HepG2 (cell line): ENCODE measurements around the gene GLDN. TPM values are rescaled to one million over a fixed set of nuclear protein-coding genes. Genes with fewer than 3 reads are reported as not detected.

ENCODE experiments used
- CEBPG ChIP-seq: IDR thresholded peaks from 2 replicates; pipeline ENCODE4 v1.6.1; 2016
- KDM1A ChIP-seq: IDR thresholded peaks from 2 replicates; pipeline ENCODE4 v1.6.1; 2016; ENCODE audit warnings: missing compliant biosample characterization
- KDM6A ChIP-seq: IDR thresholded peaks from 2 replicates; pipeline ENCODE4 v1.6.1; 2016; ENCODE audit warnings: low read depth
- NFIB ChIP-seq: sonication (generic); formaldehyde crosslinking; IDR thresholded peaks from 2 replicates; pipeline ENCODE4 v1.9.0; 2021; ENCODE audit warnings: missing genetic modification reagents, mild to moderate bottlenecking, borderline replicate concordance
- NR3C1 ChIP-seq: sonication (generic); formaldehyde crosslinking; IDR thresholded peaks from 2 replicates; pipeline ENCODE4 v1.4.0; 2020; ENCODE audit warnings: missing genetic modification reagents
- POLR2AphosphoS5 ChIP-seq: IDR thresholded peaks from 2 replicates; pipeline ENCODE4 v1.6.1; 2012; ENCODE audit warnings: low read depth, low read length
- REPIN1 ChIP-seq: sonication (generic); formaldehyde crosslinking; IDR thresholded peaks from 2 replicates; pipeline ENCODE4 v1.8.0; 2022; ENCODE audit warnings: missing genetic modification reagents, low read depth, mild to moderate bottlenecking, borderline replicate concordance
- ZBTB8A ChIP-seq: sonication (generic); formaldehyde crosslinking; IDR thresholded peaks from 2 replicates; pipeline ENCODE4 v1.4.0; 2020; ENCODE audit warnings: mild to moderate bottlenecking, low read depth, missing genetic modification reagents, borderline replicate concordance
- ZFP37 ChIP-seq: sonication (generic); formaldehyde crosslinking; IDR thresholded peaks from 2 replicates; pipeline ENCODE4 v1.4.0; 2020; ENCODE audit warnings: missing genetic modification reagents, borderline replicate concordance
- ZNF333 ChIP-seq: sonication (generic); formaldehyde crosslinking; IDR thresholded peaks from 2 replicates; pipeline ENCODE4 v1.4.0; 2020; ENCODE audit warnings: mild to moderate bottlenecking, missing genetic modification reagents, borderline replicate concordance
- ZNF34 ChIP-seq: sonication (generic); formaldehyde crosslinking; IDR thresholded peaks from 2 replicates; pipeline ENCODE4 v1.4.0; 2020; ENCODE audit warnings: mild to moderate bottlenecking, missing genetic modification reagents, borderline replicate concordance
- ZNF644 ChIP-seq: IDR thresholded peaks from 2 replicates; pipeline ENCODE4 v1.6.1; 2016; ENCODE audit warnings: low read depth
- ZNF761 ChIP-seq: sonication (generic); formaldehyde crosslinking; conservative IDR thresholded peaks from 2 replicates; pipeline ENCODE4 v1.4.0; 2020; ENCODE audit warnings: mild to moderate bottlenecking, missing genetic modification reagents
- polyA plus RNA-seq, 8 experiments: library from polyadenylated mRNA; depleted of rRNA in 3 of 8; stranded (reverse) in 7 of 8; unstranded in 1 of 8; fragments of >200 nt; fragmentation: Illumina TruSeq in 4 of 8; extraction: Trizol in 4 of 8; gene quantifications; 2 replicates each; pipeline versions ENCODE4 v1.2.1 to v1.2.3, GENCODE V29; 2011 to 2016; ENCODE audit warnings: low read depth in 4 of 8, missing spikeins in 1 of 8, mixed read lengths in 1 of 8; ENCODE audit not compliant: insufficient read depth in 1 of 8
- total RNA-seq, 5 experiments: library from RNA; depleted of rRNA; stranded (reverse); fragments of >200 nt; fragmentation: Illumina TruSeq; extraction: Trizol; gene quantifications; 2 replicates each; pipeline ENCODE4 v1.2.3, GENCODE V29; 2016; ENCODE audit warnings: low read depth in 1 of 5
- TF ChIP-seq, protein P1 (sequence below): IDR thresholded peaks from 2 replicates; pipeline ENCODE4 v1.6.1; 2016; ENCODE audit warnings: mild to moderate bottlenecking, missing biosample characterization, missing genetic modification reagents
- TF ChIP-seq, protein P2 (sequence below): IDR thresholded peaks from 2 replicates; pipeline ENCODE4 v1.6.1; 2016; ENCODE audit warnings: missing compliant biosample characterization, missing genetic modification reagents, borderline replicate concordance
- TF ChIP-seq, protein P3 (sequence below): IDR thresholded peaks from 2 replicates; pipeline ENCODE4 v1.6.1; 2016; ENCODE audit warnings: mild to moderate bottlenecking
- TF ChIP-seq, protein P4 (sequence below): sonication (generic); formaldehyde crosslinking; IDR thresholded peaks from 2 replicates; pipeline ENCODE4 v1.4.0; 2020; ENCODE audit warnings: missing genetic modification reagents, borderline replicate concordance
- TF ChIP-seq, protein P5 (sequence below): sonication (generic); formaldehyde crosslinking; IDR thresholded peaks from 2 replicates; pipeline ENCODE4 v1.5.0; 2020; ENCODE audit warnings: mild to moderate bottlenecking, missing genetic modification reagents
- TF ChIP-seq, protein P6 (sequence below): sonication (generic); formaldehyde crosslinking; IDR thresholded peaks from 2 replicates; pipeline ENCODE4 v1.4.0; 2020; ENCODE audit warnings: mild to moderate bottlenecking, missing genetic modification reagents
- TF ChIP-seq, protein P7 (sequence below): sonication (generic); formaldehyde crosslinking; IDR thresholded peaks from 2 replicates; pipeline ENCODE4 v1.4.0; 2020; ENCODE audit warnings: missing genetic modification reagents

GLDN gene
- total and polyA plus RNA-seq, 2 of the 13 experiments (the other 11 are each of a cell fraction or from before 2014, with no cell fraction given) = 0.86 to 1.0 TPM

DNA sequence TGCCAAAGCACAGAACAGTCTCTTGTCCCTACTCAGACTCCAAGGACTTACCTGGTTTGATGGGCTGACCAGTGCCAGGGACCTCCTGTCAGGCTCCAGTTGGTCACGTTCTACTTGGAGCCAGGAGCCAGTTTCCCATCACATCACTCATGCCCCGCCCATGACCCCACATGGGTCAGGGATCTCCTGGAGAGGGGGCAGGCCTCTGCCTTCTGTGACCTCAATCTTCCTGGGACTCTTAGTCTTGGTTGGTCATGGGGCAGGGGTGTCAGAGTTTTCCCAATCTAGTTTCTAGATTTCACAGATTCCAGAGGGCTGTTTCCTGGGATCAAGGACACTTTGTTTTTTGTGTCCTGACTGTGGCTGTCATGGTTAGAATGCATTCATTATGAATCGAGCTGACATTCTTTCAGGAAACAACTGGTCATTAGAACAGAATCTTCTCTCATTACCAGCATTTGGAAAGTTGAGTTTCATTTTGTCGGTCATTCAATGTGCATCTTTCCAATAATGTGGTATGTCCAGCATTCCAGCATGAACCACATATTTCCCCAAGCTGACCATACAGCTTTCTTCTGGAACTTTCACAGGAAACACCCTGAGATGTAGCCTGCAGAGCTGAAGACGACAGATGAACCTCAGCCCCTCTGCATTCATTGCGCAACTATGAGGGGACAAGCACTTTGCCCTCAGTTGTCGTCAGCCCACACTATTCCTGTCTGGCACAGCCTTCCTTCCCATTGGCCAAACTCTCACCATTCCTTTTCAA lies 22.9 kb upstream of the GLDN start (continued):
- TF ChIP-seq CEBPG (CRISPR knock-in tag) (peak; percentile 99), ZNF34 (CRISPR knock-in tag) (no peak), ZNF333 (CRISPR knock-in tag) (no peak), POLR2AphosphoS5 (no peak; the same call in 1 of the 2 replicates), ZNF644 (CRISPR knock-in tag) (peak; percentile 85; the same call in 1 of the 2 replicates), ZNF761 (CRISPR knock-in tag) (no peak), NFIB (CRISPR knock-in tag) (no peak), ZFP37 (CRISPR knock-in tag) (no peak), REPIN1 (no peak), KDM6A (CRISPR knock-in tag) (0 out of 2 replicates have a peak, but pooled peaks have one; percentile 26), ZBTB8A (CRISPR knock-in tag) (no peak), KDM1A (CRISPR knock-in tag) (0 out of 2 replicates have a peak, but pooled peaks have one; percentile 14), NR3C1 (no peak)
- TF ChIP-seq, protein P1, sequence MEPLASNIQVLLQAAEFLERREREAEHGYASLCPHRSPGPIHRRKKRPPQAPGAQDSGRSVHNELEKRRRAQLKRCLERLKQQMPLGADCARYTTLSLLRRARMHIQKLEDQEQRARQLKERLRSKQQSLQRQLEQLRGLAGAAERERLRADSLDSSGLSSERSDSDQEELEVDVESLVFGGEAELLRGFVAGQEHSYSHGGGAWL = no peak; the same call in 1 of the 2 replicates
- TF ChIP-seq, protein P2, sequence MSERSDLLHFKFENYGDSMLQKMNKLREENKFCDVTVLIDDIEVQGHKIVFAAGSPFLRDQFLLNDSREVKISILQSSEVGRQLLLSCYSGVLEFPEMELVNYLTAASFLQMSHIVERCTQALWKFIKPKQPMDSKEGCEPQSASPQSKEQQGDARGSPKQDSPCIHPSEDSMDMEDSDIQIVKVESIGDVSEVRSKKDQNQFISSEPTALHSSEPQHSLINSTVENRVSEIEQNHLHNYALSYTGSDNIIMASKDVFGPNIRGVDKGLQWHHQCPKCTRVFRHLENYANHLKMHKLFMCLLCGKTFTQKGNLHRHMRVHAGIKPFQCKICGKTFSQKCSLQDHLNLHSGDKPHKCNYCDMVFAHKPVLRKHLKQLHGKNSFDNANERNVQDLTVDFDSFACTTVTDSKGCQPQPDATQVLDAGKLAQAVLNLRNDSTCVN = peak; percentile 95
- TF ChIP-seq, protein P3, sequence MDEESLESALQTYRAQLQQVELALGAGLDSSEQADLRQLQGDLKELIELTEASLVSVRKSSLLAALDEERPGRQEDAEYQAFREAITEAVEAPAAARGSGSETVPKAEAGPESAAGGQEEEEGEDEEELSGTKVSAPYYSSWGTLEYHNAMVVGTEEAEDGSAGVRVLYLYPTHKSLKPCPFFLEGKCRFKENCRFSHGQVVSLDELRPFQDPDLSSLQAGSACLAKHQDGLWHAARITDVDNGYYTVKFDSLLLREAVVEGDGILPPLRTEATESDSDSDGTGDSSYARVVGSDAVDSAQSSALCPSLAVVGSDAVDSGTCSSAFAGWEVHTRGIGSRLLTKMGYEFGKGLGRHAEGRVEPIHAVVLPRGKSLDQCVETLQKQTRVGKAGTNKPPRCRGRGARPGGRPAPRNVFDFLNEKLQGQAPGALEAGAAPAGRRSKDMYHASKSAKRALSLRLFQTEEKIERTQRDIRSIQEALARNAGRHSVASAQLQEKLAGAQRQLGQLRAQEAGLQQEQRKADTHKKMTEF = peak; percentile 65
- TF ChIP-seq, protein P4, sequence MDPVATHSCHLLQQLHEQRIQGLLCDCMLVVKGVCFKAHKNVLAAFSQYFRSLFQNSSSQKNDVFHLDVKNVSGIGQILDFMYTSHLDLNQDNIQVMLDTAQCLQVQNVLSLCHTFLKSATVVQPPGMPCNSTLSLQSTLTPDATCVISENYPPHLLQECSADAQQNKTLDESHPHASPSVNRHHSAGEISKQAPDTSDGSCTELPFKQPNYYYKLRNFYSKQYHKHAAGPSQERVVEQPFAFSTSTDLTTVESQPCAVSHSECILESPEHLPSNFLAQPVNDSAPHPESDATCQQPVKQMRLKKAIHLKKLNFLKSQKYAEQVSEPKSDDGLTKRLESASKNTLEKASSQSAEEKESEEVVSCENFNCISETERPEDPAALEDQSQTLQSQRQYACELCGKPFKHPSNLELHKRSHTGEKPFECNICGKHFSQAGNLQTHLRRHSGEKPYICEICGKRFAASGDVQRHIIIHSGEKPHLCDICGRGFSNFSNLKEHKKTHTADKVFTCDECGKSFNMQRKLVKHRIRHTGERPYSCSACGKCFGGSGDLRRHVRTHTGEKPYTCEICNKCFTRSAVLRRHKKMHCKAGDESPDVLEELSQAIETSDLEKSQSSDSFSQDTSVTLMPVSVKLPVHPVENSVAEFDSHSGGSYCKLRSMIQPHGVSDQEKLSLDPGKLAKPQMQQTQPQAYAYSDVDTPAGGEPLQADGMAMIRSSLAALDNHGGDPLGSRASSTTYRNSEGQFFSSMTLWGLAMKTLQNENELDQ (CRISPR knock-in tag) = no peak
- TF ChIP-seq, protein P5, sequence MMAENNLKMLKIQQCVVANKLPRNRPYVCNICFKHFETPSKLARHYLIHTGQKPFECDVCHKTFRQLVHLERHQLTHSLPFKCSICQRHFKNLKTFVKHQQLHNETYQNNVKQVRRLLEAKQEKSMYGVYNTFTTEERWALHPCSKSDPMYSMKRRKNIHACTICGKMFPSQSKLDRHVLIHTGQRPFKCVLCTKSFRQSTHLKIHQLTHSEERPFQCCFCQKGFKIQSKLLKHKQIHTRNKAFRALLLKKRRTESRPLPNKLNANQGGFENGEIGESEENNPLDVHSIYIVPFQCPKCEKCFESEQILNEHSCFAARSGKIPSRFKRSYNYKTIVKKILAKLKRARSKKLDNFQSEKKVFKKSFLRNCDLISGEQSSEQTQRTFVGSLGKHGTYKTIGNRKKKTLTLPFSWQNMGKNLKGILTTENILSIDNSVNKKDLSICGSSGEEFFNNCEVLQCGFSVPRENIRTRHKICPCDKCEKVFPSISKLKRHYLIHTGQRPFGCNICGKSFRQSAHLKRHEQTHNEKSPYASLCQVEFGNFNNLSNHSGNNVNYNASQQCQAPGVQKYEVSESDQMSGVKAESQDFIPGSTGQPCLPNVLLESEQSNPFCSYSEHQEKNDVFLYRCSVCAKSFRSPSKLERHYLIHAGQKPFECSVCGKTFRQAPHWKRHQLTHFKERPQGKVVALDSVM = peak; percentile 45; the same call in 1 of the 2 replicates
- TF ChIP-seq, protein P6, sequence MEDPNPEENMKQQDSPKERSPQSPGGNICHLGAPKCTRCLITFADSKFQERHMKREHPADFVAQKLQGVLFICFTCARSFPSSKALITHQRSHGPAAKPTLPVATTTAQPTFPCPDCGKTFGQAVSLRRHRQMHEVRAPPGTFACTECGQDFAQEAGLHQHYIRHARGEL (CRISPR knock-in tag) = no peak
- TF ChIP-seq, protein P7, sequence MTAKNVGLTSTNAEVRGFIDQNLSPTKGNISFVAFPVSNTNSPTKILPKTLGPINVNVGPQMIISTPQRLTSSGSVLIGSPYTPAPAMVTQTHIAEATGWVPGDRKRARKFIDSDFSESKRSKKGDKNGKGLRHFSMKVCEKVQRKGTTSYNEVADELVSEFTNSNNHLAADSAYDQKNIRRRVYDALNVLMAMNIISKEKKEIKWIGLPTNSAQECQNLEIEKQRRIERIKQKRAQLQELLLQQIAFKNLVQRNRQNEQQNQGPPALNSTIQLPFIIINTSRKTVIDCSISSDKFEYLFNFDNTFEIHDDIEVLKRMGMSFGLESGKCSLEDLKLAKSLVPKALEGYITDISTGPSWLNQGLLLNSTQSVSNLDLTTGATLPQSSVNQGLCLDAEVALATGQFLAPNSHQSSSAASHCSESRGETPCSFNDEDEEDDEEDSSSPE (CRISPR knock-in tag) = peak; percentile 33; the same call in 1 of the 2 replicates
